Stimulated activated CD8-positive, alpha-beta memory T cell treated with anti-CD3 and anti-CD28 coated beads, Interleukin-15, amount 100 ng/mL, for 4 hours (primary cell): ENCODE results near the gene PRKAG2.

ENCODE experiments used
- DNase-seq, 2 donors: peaks; one replicate each; pipeline ENCODE4 v3.0.0-alpha.2; 2020; ENCODE audit warnings: low read depth in 2 of 2

The PRKAG2 gene

GRCh38 chr7:151900986-151901621 is 24.2 kb upstream of the PRKAG2 start:
- no peak for DNase-seq

GRCh38 chr7:151900591-151900985 is 23.7 kb upstream of the PRKAG2 start:
- no peak for DNase-seq

DNA sequence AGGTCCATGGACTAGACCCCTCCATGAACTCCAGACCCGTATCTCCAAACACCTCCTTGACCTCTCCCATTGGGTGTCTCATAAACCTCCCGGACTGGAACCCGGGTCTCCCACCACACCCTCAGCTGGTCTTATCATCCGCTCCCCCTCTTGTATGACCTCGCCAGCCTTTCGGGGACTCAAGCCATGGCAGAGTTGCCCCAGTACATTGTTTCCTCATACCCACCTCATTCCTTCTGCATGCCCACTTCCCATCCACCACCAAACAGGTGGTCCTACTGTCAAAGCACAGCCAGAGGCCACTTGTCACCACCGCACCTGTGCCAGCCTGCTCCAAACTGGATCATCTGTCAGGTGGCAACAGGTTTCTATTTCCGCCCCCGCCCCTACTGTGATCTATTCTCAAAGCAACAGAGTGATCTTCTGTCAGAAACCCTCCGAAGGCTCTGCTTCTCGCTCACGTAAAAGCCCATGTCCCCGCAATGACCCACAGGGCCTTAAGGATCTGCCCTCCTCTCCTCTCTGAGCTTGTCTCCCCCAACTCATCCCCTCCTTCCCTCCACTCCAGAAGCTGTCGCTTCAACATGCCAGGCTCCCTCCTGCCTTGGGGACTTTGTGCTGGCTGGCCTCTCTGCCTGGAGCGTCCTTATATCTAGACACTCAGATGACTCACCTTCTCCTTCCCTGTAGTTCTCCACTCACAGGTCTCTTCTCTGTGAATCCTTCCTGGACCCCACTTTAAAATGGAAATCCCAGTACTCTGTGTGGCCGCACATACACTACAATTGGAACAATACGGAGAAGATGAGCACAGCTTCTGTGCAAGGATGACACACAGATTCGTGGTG is 22.8 kb upstream of the PRKAG2 start:
- no peak for DNase-seq

- DNase-seq = no peak
Observed at GRCh38 chr7:151897951-151898686, 21.2 kb upstream of the PRKAG2 start.

GRCh38 chr7:151897161-151897731 is 20.3 kb upstream of the PRKAG2 start:
- DNase-seq = no peak

- DNase-seq = no peak
Observed at GRCh38 chr7:151896486-151896885, 19.6 kb upstream of the PRKAG2 start.

- DNase-seq = no peak
Observed at GRCh38 chr7:151896086-151896485, 19.2 kb upstream of the PRKAG2 start.

DNA sequence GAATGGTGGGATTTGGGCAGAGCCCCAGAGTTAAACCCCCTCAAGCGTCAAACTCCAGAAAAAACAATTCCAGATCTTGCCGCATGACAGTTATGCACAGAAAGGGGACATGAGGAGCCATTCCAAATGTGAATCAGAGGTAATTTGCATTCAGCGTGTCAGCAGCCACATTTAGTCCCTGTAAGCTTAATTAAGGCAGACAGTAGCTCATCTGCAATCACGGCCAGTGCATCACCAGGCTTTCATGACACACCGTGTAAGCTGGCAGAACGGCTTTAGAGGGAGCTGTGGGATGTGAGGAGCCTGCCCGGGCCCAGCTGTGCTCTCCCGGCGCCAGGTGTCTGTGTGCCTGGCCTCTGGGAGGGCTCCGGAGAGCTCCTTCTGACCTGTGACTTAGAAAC is 18.7 kb upstream of the PRKAG2 start:
- no peak for DNase-seq

- no peak for DNase-seq
Observed at GRCh38 chr7:151895008-151895630, 18.2 kb upstream of the PRKAG2 start.

GRCh38 chr7:151894111-151895007 is 17.4 kb upstream of the PRKAG2 start:
- no peak for DNase-seq

GRCh38 chr7:151893405-151893923 is 16.5 kb upstream of the PRKAG2 start:
- no peak for DNase-seq

DNA sequence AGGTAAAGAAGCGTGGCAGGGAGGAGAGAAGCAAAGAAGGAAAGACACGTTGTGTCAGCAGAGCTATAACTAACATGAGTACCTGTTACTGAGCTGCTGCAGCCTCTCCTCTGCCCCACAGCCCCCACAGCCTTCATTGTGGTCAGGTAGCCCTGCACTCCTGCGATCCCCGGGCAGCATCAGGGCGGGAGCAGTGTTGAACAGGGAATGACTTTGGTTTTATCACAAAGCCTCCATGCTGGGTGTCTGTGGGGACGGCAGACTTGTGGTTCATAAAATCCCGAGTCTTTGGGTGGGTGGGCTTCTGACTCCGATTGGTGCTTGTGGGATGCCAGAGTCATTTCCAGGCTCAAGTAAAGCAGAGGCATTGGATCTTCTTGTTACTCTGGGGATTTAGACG is 14.8 kb upstream of the PRKAG2 start:
- DNase-seq = no peak

DNA sequence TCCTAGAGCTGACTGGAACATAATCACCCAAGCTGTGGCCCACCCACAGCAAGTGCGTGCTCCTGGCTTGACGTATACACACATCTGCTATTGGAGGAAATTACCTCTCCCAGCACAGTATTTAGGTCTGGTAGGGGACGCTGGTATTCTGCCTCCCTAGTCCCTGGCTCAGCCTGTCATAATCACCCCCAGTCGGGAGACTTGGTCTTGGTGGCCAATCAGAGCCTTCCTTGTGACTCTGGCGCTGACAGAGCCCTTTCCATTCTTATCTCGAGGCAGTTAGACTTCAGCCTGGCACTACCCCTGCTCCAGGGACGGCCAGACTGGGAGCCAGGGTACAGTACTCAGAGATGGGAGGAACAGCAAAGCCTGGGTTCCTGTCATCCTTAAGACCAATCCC is 14.3 kb upstream of the PRKAG2 start:
- DNase-seq = no peak

GRCh38 chr7:151890355-151891004 is 13.6 kb upstream of the PRKAG2 start:
- no peak for DNase-seq

DNA sequence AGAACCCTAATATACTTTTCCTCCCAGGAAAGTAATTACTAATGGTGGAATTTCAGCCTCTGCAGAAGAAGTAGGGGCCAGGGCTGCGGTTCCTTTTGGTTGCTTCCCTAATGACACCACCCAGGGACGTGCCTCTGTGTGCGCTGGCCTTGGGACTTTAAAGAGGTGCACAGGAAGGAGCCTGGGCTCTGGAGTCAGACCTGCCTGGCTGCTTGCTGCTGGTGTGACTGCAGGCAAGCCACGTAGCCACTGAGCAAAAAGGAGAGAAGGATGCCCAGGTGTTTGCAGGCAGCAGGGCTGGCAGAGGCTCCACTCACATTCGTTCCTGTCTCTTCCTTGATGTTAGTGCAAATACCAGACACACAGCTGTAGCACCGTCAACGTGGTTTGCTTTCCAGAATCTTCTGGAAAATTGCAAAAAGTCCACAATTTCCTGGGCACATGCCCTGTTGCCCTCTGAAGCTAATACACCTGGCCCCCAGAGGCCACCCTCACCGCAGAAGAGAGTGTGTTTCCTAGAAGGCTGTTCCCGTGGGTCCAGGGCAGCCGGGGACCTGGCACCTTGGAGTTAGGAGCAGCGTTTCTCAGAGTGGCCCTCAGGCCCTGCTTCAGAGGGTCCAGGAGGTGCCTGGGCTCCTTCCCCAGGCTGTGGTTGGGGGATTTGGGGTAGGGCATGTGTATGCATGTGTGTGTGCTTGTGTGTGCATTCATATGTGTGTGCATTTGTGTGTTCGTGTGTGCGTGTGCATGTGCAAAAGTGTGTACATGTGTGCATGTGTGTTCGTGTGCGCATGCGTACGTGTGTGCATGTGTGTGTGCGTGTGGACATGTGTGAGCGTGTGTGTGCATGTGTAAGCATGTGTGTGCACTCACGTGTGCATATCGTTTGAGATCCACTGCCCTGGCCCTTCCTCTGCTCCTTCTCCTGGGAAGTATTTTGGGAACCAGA is 12.8 kb upstream of the PRKAG2 start:
- no peak for DNase-seq

DNA sequence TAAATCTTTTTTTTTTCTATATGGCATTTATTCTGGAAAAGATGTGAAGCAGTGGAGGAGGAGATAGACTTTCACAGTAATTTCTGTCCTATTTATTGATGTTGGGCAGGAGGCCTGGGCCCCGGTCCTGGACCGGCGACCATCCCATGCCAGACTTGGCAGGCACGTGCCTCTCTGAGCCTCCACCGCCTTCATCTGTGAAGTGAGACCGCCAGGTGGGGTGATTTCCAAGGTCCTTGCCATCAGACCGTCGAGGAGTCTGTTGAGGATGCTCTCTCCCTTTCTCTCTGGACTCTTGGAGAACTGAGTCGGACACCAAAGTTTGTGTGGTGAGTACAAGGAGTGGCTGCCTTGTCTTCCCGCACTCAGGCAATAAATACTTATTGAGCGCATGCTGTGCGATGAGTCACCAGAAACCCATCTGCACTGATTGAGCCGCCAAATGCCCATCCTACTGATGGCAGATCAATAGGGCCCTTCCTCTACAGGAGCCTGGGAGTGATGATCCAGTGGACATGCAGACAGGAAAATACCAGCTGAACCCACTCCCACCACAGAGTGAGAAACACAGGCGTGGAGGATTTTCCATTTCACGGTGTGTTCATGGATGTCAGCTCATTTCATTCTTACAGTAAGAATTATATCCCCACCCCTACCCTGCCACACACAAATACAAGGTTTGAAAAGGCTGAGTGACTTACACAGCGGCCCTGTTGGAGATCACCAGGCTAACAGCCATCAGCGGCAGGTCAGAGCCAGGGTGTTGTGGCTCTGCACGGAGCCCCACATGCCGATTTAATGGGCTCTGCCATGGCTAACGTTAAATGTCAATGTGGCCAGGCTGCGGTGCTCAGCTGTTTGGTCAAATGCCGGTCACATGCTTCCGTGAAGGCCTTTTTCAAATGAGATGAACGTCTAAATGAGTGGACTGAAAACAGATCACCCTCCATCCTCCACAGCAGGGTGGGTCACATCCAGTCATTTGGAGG is 11.5 kb upstream of the PRKAG2 start:
- no peak for DNase-seq

GRCh38 chr7:151886783-151887182 is 9.9 kb upstream of the PRKAG2 start:
- DNase-seq = no peak

- DNase-seq = no peak
Observed at GRCh38 chr7:151885202-151885580, 8.3 kb upstream of the PRKAG2 start.
